Measurements from ENCODE around the gene RAG2. TPM values are rescaled to one million over a fixed set of nuclear protein-coding genes. Genes with fewer than 3 reads are reported as not detected.
A peak's percentile ranks its signal among the peaks of the same experiment; 100 is the strongest.

Gene RAG2
- total RNA-seq, 1 donor from 2014 or later, result not detected

GRCh38 chr11:36600180-36600579 is 2.1 kb upstream of the RAG2 start:
- FAIRE-seq (no peak), DNase-seq (ENCODE audit: low read depth) (no peak)
- Histone ChIP-seq H3K27ac (ENCODE audit: low read depth, low read length) (no peak overlapping the region), H3K9ac (ENCODE audit: low read length) (no peak overlapping the region), H3K9me3 (ENCODE audit: insufficient read depth, low read depth, low read length) (no peaks in the 10 kb centered on the region), H2AFZ (ENCODE audit: low read depth, low read length) (no peak overlapping the region), H4K20me1 (ENCODE audit: insufficient read depth, low read length) (no peaks in the 10 kb centered on the region), H3K79me2 (ENCODE audit: insufficient read depth, low read length) (no peaks in the 10 kb centered on the region), H3K36me3 (ENCODE audit: insufficient read depth, low read length) (no peaks in the 10 kb centered on the region), H3K27me3 (ENCODE audit: insufficient read depth, low read length) (no peaks in the 10 kb centered on the region), H3K4me3 (ENCODE audit: insufficient read depth, low read depth, low read length) (no peak overlapping the region), H3K4me2 (ENCODE audit: low read length) (no peak overlapping the region), H3K4me1 (ENCODE audit: insufficient read depth, low read length) (no peaks in the 10 kb centered on the region)
- Mint-ChIP-seq H3K4me3 (ENCODE audit: unreplicated experiment) (no peak overlapping the region), H3K36me3 (ENCODE audit: low read depth, unreplicated experiment) (no peaks in the 10 kb centered on the region), H3K9me3 (ENCODE audit: unreplicated experiment) (no peaks in the 10 kb centered on the region), H3K4me1 (ENCODE audit: low read depth, unreplicated experiment) (no peaks in the 10 kb centered on the region), H3K27ac (ENCODE audit: unreplicated experiment) (no peak overlapping the region), H3K27me3 (ENCODE audit: low read depth, unreplicated experiment) (no peaks in the 10 kb centered on the region)
- TF ChIP-seq CTCF (IDR thresholded peaks at IDR 0.05; ENCODE audit: insufficient read depth, low read depth, low read length), result no peak
- TF ChIP-seq EZH2 (IDR thresholded peaks at IDR 0.05; ENCODE audit: insufficient read depth, low read length), result no peak

- Mint-ChIP-seq H3K4me1 (ENCODE audit: low read depth, unreplicated experiment) (peaks cover 2% of the 10 kb centered on the region), H3K4me3 (ENCODE audit: unreplicated experiment) (no peak overlapping the region), H3K9me3 (ENCODE audit: unreplicated experiment) (no peaks in the 10 kb centered on the region), H3K27ac (ENCODE audit: unreplicated experiment) (no peak overlapping the region), H3K36me3 (ENCODE audit: low read depth, unreplicated experiment) (no peaks in the 10 kb centered on the region), H3K27me3 (ENCODE audit: low read depth, unreplicated experiment) (peaks cover 2% of the 10 kb centered on the region)
- Histone ChIP-seq H3K79me2 (ENCODE audit: insufficient read depth, low read length) (no peaks in the 10 kb centered on the region), H3K9ac (ENCODE audit: low read length) (no peak overlapping the region), H3K9me3 (ENCODE audit: insufficient read depth, low read depth, low read length) (no peaks in the 10 kb centered on the region), H3K4me2 (ENCODE audit: low read length) (no peak overlapping the region), H3K4me3 (ENCODE audit: insufficient read depth, low read depth, low read length) (no peak overlapping the region), H2AFZ (ENCODE audit: low read depth, low read length) (no peak overlapping the region), H3K27ac (ENCODE audit: low read depth, low read length) (no peak overlapping the region), H3K36me3 (ENCODE audit: insufficient read depth, low read length) (no peaks in the 10 kb centered on the region), H4K20me1 (ENCODE audit: insufficient read depth, low read length) (no peaks in the 10 kb centered on the region), H3K4me1 (ENCODE audit: insufficient read depth, low read length) (peaks cover 3% of the 10 kb centered on the region), H3K27me3 (ENCODE audit: insufficient read depth, low read length) (no peaks in the 10 kb centered on the region)
- TF ChIP-seq CTCF (IDR thresholded peaks at IDR 0.05; ENCODE audit: insufficient read depth, low read depth, low read length) (no peak), EZH2 (IDR thresholded peaks at IDR 0.05; ENCODE audit: insufficient read depth, low read length) (no peak)
- no peak for DNase-seq (ENCODE audit: low read depth)
- FAIRE-seq, result no peak
These were observed 1.2 kb downstream of the RAG2 start for GRCh38 chr11:36596880-36597279.

GRCh38 chr11:36594316-36594989 is 3.6 kb downstream of the RAG2 start, which contains the start of gene IFTAP:
TSS of gene IFTAP (plus strand) at chr11:36594502. CDS start at chr11:36610104, 15,602 bp downstream.
- Mint-ChIP-seq H3K9me3 (ENCODE audit: unreplicated experiment) (no peaks in the 10 kb centered on the region), H3K4me3 (ENCODE audit: unreplicated experiment) (peak within 1 kb of the TSS; percentile 99), H3K27ac (ENCODE audit: unreplicated experiment) (peak within 1 kb of the TSS; percentile 92), H3K4me1 (ENCODE audit: low read depth, unreplicated experiment) (peaks cover 2% of the 10 kb centered on the region), H3K27me3 (ENCODE audit: low read depth, unreplicated experiment) (peaks cover 21% of the 10 kb centered on the region), H3K36me3 (ENCODE audit: low read depth, unreplicated experiment) (no peaks in the 10 kb centered on the region)
- Histone ChIP-seq H3K4me3 (ENCODE audit: insufficient read depth, low read depth, low read length) (peak within 1 kb of the TSS; percentile 89), H3K4me1 (ENCODE audit: insufficient read depth, low read length) (peaks cover 3% of the 10 kb centered on the region), H4K20me1 (ENCODE audit: insufficient read depth, low read length) (no peaks in the 10 kb centered on the region), H3K9me3 (ENCODE audit: insufficient read depth, low read depth, low read length) (no peaks in the 10 kb centered on the region), H2AFZ (ENCODE audit: low read depth, low read length) (peak within 1 kb of the TSS; percentile 96), H3K79me2 (ENCODE audit: insufficient read depth, low read length) (no peaks in the 10 kb centered on the region), H3K9ac (ENCODE audit: low read length) (peak within 1 kb of the TSS; percentile 87), H3K36me3 (ENCODE audit: insufficient read depth, low read length) (no peaks in the 10 kb centered on the region), H3K27ac (ENCODE audit: low read depth, low read length) (peak within 1 kb of the TSS; percentile 66), H3K27me3 (ENCODE audit: insufficient read depth, low read length) (peaks cover 5% of the 10 kb centered on the region), H3K4me2 (ENCODE audit: low read length) (peak within 1 kb of the TSS; percentile 90)
- TF ChIP-seq CTCF (IDR thresholded peaks at IDR 0.05; ENCODE audit: insufficient read depth, low read depth, low read length), result no peak
- FAIRE-seq (peak; percentile 96), DNase-seq (ENCODE audit: low read depth) (peak; percentile 87)
